Karpas-422 (cell line): ENCODE results near the gene CLMN. TPM values are rescaled to one million over a fixed set of nuclear protein-coding genes. Genes with fewer than 3 reads are reported as not detected.

ENCODE experiments used
- DNase-seq: peaks from one replicate; pipeline ENCODE4 v3.0.0-alpha.2; 2015
- H2AFZ ChIP-seq: fragments of 200-600 bp; sonication (generic); 2 replicates; pipeline ENCODE4 v1.6.1; 2014; ENCODE audit warnings: antibody characterized with exemption, low read length, mixed read lengths
- H3K27ac ChIP-seq: fragments of 200-600 bp; sonication (generic); 2 replicates; pipeline ENCODE4 v1.5.1; 2014; ENCODE audit warnings: mild to moderate bottlenecking, low read length, moderate library complexity
- H3K27me3 ChIP-seq: fragments of 200-600 bp; sonication (generic); 2 replicates; pipeline ENCODE4 v1.6.1; 2014; ENCODE audit warnings: low read length, mixed read lengths
- H3K36me3 ChIP-seq: fragments of 200-600 bp; sonication (generic); 2 replicates; pipeline ENCODE4 v1.6.1; 2014; ENCODE audit warnings: low read length, mixed read lengths; ENCODE audit not compliant: insufficient read depth
- H3K4me1 ChIP-seq: fragments of 200-600 bp; sonication (generic); 2 replicates; pipeline ENCODE4 v1.6.1; 2014; ENCODE audit warnings: mild to moderate bottlenecking, low read length, mixed read lengths
- H3K4me2 ChIP-seq: fragments of 200-600 bp; sonication (generic); 2 replicates; pipeline ENCODE4 v1.6.1; 2014; ENCODE audit warnings: low read length, low read depth, mild to moderate bottlenecking; ENCODE audit not compliant: poor library complexity, severe bottlenecking
- H3K4me3 ChIP-seq: fragments of 200-600 bp; sonication (generic); 2 replicates; pipeline ENCODE4 v1.5.1; 2014; ENCODE audit warnings: mild to moderate bottlenecking, antibody characterized with exemption, low read length, mixed read lengths
- H3K79me2 ChIP-seq: fragments of 200-600 bp; sonication (generic); 2 replicates; pipeline ENCODE4 v1.6.1; 2014; ENCODE audit warnings: mild to moderate bottlenecking, low read length, mixed read lengths
- H3K9ac ChIP-seq: fragments of 200-600 bp; sonication (generic); 2 replicates; pipeline ENCODE4 v1.6.0; 2014; ENCODE audit warnings: low read length
- H3K9me2 ChIP-seq: fragments of 200-600 bp; sonication (generic), shearing (Covaris generic); replicated peaks from 2 replicates; pipeline ENCODE4 v1.6.0; 2014; ENCODE audit warnings: mild to moderate bottlenecking, low read length, moderate library complexity; ENCODE audit not compliant: insufficient read depth
- H3K9me3 ChIP-seq: fragments of 300-700, 200-600 bp; sonication (generic); 2 replicates; pipeline ENCODE4 v1.6.1; 2014; ENCODE audit warnings: low read length, mixed read lengths
- H4K20me1 ChIP-seq: fragments of 200-600 bp; sonication (generic); 2 replicates; pipeline ENCODE4 v1.6.1; 2014; ENCODE audit warnings: mild to moderate bottlenecking, antibody characterized with exemption, low read length, low read depth; ENCODE audit not compliant: insufficient read depth
- total RNA-seq: library from RNA; depleted of rRNA; stranded (reverse); fragments of >200 nt; shearing (Covaris generic); gene quantifications from 2 replicates; pipeline ENCODE4 v1.2.3, GENCODE V29; 2014; ENCODE audit warnings: low replicate concordance

CLMN gene
- total RNA-seq, 1 experiment from 2014 or later = 56.1 TPM

DNA sequence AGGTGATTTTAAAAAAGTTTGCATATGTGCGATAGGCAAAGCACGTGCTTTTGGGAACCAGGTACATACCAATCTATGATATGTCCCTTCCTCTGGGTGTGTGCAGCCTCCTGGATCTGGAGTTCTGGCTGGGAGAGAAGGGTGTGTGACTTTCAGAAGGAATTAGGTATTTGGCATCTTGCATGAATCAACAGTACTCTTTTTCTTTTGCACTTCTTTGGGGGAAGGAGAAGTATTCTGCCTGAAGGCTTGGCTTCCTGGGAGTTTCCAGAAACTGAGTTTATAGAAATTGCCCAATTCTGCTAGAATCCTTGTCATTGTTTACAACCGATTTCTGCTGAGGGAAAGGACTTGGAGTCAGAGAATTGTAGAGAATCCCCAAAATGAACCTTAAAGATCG lies 2.9 kb upstream of the CLMN start:
- Histone ChIP-seq H3K9me3 (no peaks in the 10 kb centered on the region), H3K9me2 (no peaks in the 10 kb centered on the region), H3K27ac (no peak overlapping the region), H3K79me2 (peaks cover 13% of the 10 kb centered on the region; the same call in 1 of the 2 replicates), H3K9ac (no peak overlapping the region), H3K4me2 (no peak overlapping the region), H3K4me1 (peaks cover 63% of the 10 kb centered on the region), H3K36me3 (no peaks in the 10 kb centered on the region), H3K27me3 (no peaks in the 10 kb centered on the region; the same call in 1 of the 2 replicates), H3K4me3 (no peak overlapping the region), H4K20me1 (peaks cover 4% of the 10 kb centered on the region; the same call in 1 of the 2 replicates), H2AFZ (no peak overlapping the region)
- DNase-seq = no peak

- Histone ChIP-seq H3K4me1 (peaks cover 63% of the 10 kb centered on the region), H3K79me2 (peaks cover 20% of the 10 kb centered on the region), H3K4me3 (no peak overlapping the region), H3K9me3 (no peaks in the 10 kb centered on the region), H3K36me3 (no peaks in the 10 kb centered on the region), H3K27ac (no peak overlapping the region), H3K27me3 (no peaks in the 10 kb centered on the region; the same call in 1 of the 2 replicates), H3K9me2 (no peaks in the 10 kb centered on the region), H4K20me1 (peaks cover 4% of the 10 kb centered on the region; the same call in 1 of the 2 replicates), H3K4me2 (no peak overlapping the region), H2AFZ (no peak overlapping the region), H3K9ac (no peak overlapping the region)
- no peak for DNase-seq
Observed at GRCh38 chr14:95321693-95322455, 2.2 kb upstream of the CLMN start.

- no peak overlapping the region for H3K9ac ChIP-seq
- H2AFZ ChIP-seq = no peak overlapping the region
- H3K4me2 ChIP-seq = no peak overlapping the region
Observed at GRCh38 chr14:95320955-95321600, 1.4 kb upstream of the CLMN start.

DNA sequence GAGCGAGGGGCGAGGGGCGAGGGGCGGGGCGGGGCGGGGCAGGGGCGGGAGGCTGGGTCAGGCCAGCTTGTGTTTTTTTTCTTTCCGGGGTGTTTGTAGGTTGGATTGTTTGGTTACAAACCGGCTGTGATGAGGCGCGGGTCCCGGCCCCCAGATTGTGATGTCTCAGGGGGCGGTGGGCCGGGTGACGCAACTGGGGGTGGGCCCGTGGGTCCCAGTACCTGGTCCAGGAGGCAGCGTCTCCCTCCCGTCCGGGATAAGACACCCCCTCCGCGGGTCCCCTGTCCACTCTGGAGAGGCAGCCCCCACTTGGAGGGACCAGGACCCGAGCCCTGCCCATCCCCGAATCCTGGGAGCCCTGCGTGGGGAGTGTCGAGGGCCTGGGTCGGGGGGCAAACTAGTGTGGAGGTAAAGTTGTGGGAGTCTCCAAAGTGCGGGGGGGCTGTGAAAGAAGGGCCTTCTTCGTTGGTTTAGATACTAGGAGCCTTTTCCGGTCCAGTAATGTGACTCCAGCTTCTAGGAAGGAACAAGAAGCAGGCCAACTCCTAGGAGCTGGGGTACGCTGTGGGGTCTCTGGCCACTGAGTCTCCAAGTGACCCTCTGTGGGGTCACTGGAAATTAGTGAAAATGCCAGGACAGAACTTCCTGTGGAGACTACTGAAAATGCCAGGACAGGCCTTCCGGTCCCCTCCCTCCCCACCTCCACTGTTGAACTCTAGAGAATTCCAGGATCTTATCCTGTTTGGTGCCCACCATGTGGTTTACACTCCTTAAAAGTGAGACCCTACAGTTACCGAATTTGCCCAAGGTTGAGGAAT lies 579 bp upstream of the CLMN start:
- H3K4me3 ChIP-seq = peak overlapping the region; percentile 60
- no peaks in the 10 kb centered on the region for H3K9me2 ChIP-seq
- no peak overlapping the region for H3K27ac ChIP-seq
- no peaks in the 10 kb centered on the region for H3K9me3 ChIP-seq
- H3K36me3 ChIP-seq = no peaks in the 10 kb centered on the region
- H3K4me2 ChIP-seq = peak overlapping the region; percentile 64
- H3K9ac ChIP-seq = peak overlapping the region; percentile 58
- peaks cover 35% of the 10 kb centered on the region for H3K79me2 ChIP-seq
- H2AFZ ChIP-seq = no peak overlapping the region
- peaks cover 74% of the 10 kb centered on the region for H3K4me1 ChIP-seq
- H4K20me1 ChIP-seq = peaks cover 4% of the 10 kb centered on the region; the same call in 1 of the 2 replicates
- DNase-seq = no peak
- H3K27me3 ChIP-seq = no peaks in the 10 kb centered on the region; the same call in 1 of the 2 replicates

More at GRCh38 chr14:95320955-95321600, 1.4 kb upstream of the CLMN start:
- Histone ChIP-seq H3K4me1 (peaks cover 67% of the 10 kb centered on the region), H3K4me3 (no peak overlapping the region), H3K36me3 (no peaks in the 10 kb centered on the region), H3K79me2 (peaks cover 28% of the 10 kb centered on the region), H3K9me3 (no peaks in the 10 kb centered on the region), H4K20me1 (peaks cover 4% of the 10 kb centered on the region; the same call in 1 of the 2 replicates), H3K27ac (no peak overlapping the region), H3K9me2 (no peaks in the 10 kb centered on the region), H3K27me3 (no peaks in the 10 kb centered on the region; the same call in 1 of the 2 replicates)
- no peak for DNase-seq

DNA sequence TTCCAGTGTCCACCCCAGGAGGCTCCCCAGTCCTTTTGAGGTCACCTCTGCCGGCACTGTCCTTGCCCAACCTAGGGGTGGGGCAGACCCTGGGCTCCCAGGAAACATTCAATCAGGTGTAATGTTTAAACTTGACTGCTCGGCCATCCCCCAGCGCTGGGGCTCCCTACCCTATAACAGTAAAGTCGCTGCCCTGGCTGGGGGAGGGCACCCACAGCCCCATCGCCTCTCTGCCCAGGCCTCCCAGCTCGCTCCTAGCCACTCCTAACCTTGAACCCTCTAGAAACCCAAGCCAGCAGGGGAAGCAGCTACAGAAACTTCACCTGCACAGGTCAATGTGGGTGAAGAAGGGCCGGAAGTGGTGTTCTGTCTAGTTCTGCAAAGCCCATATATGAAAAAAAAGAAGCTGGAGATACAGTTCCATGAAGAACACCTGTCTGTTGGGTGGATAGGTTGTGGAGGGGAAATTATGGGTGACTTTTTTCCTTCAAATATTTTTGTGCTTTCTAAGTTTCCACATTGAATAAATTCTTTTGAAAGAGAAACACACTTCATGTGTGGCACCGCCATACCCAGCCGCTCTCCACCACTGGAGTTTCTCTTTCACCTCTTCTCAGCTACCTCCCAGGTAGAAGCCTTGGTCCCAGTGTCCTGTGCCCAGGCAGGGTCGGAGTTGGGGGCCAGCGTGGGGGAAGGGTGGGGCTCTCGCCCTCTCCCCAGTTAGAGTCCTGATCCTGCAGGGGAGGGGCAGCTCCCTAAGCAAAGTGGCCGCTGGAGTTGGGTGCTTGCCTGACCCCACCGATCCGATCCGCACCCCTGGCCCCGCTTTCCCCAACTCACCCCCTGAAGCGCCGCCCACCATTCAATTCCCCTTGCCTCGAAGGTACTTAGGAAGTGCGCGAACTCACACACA lies 1.1 kb downstream of the CLMN start:
- no peaks in the 10 kb centered on the region for H3K27me3 ChIP-seq
- H3K27ac ChIP-seq = peak overlapping the region; percentile 86
- no peaks in the 10 kb centered on the region for H3K9me2 ChIP-seq
- H3K4me2 ChIP-seq = peak overlapping the region; percentile 71
- peak overlapping the region; percentile 77 for H3K4me3 ChIP-seq
- no peaks in the 10 kb centered on the region for H3K9me3 ChIP-seq
- peak overlapping the region; percentile 86 for H3K9ac ChIP-seq
- DNase-seq = no peak
- no peak overlapping the region for H2AFZ ChIP-seq
- H3K4me1 ChIP-seq = peaks cover 85% of the 10 kb centered on the region
- H4K20me1 ChIP-seq = peaks cover 4% of the 10 kb centered on the region; the same call in 1 of the 2 replicates
- no peaks in the 10 kb centered on the region for H3K36me3 ChIP-seq
- H3K79me2 ChIP-seq = peaks cover 46% of the 10 kb centered on the region

GRCh38 chr14:95317817-95318343 lies 1.8 kb downstream of the CLMN start:
- H3K9me3 ChIP-seq = no peaks in the 10 kb centered on the region
- H3K9me2 ChIP-seq = no peaks in the 10 kb centered on the region

GRCh38 chr14:95316821-95317220 lies 2.9 kb downstream of the CLMN start:
- no peaks in the 10 kb centered on the region for H3K9me3 ChIP-seq
- peaks cover 4% of the 10 kb centered on the region; the same call in 1 of the 2 replicates for H3K36me3 ChIP-seq
- H4K20me1 ChIP-seq = peaks cover 4% of the 10 kb centered on the region; the same call in 1 of the 2 replicates
- H2AFZ ChIP-seq = no peak overlapping the region
- H3K27ac ChIP-seq = peak overlapping the region; percentile 86
- peaks cover 92% of the 10 kb centered on the region for H3K4me1 ChIP-seq
- no peaks in the 10 kb centered on the region for H3K9me2 ChIP-seq
- H3K4me2 ChIP-seq = peak overlapping the region; percentile 71
- no peak for DNase-seq
- no peaks in the 10 kb centered on the region for H3K27me3 ChIP-seq
- no peak overlapping the region for H3K4me3 ChIP-seq
- H3K9ac ChIP-seq = peak overlapping the region; percentile 86
- H3K79me2 ChIP-seq = peaks cover 64% of the 10 kb centered on the region

More at GRCh38 chr14:95317817-95318343, 1.8 kb downstream of the CLMN start:
- peaks cover 4% of the 10 kb centered on the region; the same call in 1 of the 2 replicates for H4K20me1 ChIP-seq
- H3K27me3 ChIP-seq = no peaks in the 10 kb centered on the region
- no peak for DNase-seq
- H3K4me1 ChIP-seq = peaks cover 91% of the 10 kb centered on the region
- H3K79me2 ChIP-seq = peaks cover 54% of the 10 kb centered on the region
- H2AFZ ChIP-seq = no peak overlapping the region
- H3K4me2 ChIP-seq = peak overlapping the region; percentile 71
- H3K9ac ChIP-seq = peak overlapping the region; percentile 86
- peak overlapping the region; percentile 86 for H3K27ac ChIP-seq
- no peaks in the 10 kb centered on the region for H3K36me3 ChIP-seq
- peak overlapping the region; percentile 77 for H3K4me3 ChIP-seq
